Measurements from ENCODE around the gene NUDT19.

- TF ChIP-seq CTCF (IDR thresholded peaks at IDR 0.05) (no peak), POLR2A (IDR thresholded peaks at IDR 0.05) (no peak)
Measured at GRCh38 chr19:32720216-32720935, 28.8 kb downstream of the NUDT19 start.
